Stimulated activated CD8-positive, alpha-beta memory T cell treated with anti-CD3 and anti-CD28 coated beads, Interleukin-12 subunit alpha, Interleukin-12 subunit beta, amount 100 ng/mL, for 24 hours (primary cell): ENCODE measurements around the gene FTSJ1.
"Not testable (repeated sequence)": the region's sequence is repeated elsewhere in the genome, so short reads cannot be mapped to it uniquely, and the experiment has no call there.

Source experiments
- DNase-seq: peaks from one replicate; pipeline ENCODE4 v3.0.0-alpha.2; 2020; ENCODE audit errors: extremely low read depth

Gene FTSJ1

DNA sequence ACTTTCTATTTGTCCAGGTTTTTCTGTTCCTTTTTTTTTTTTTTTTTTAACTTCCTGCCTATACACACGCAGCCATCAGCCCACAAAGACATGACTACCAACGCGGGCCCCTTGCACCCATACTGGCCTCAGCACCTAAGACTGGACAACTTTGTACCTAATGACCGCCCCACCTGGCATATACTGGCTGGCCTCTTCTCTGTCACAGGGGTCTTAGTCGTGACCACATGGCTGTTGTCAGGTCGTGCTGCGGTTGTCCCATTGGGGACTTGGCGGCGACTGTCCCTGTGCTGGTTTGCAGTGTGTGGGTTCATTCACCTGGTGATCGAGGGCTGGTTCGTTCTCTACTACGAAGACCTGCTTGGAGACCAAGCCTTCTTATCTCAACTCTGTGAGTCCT is 47.7 kb downstream of the FTSJ1 start:
- DNase-seq: no peak

DNA sequence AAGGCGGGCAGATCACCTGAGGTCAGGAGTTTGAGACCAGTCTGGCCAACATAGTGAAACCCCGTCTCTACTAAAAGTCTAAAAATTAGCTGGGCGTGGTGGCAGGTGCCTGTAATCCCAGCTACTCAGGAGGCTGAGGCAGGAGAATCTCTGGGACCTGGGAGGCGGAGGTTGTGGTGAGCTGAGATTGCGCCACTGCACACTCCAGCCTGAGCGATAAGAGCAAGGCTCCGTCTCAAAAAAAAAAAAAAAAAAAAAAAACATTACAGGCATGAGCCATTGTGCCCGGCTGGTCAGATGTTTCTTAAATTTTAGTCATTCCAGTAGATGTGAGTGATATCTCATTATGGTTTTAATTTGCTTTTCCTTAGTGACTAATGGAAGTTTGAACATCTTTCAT is 49.9 kb downstream of the FTSJ1 start:
- DNase-seq: not testable (repeated sequence)

GRCh38 chrX:48530736-48531135 is 54.7 kb downstream of the FTSJ1 start:
- no peak for DNase-seq

GRCh38 chrX:48531358-48531959 is 55.5 kb downstream of the FTSJ1 start:
- no peak for DNase-seq

GRCh38 chrX:48532161-48532560 is 56.2 kb downstream of the FTSJ1 start:
- DNase-seq: no peak

DNA sequence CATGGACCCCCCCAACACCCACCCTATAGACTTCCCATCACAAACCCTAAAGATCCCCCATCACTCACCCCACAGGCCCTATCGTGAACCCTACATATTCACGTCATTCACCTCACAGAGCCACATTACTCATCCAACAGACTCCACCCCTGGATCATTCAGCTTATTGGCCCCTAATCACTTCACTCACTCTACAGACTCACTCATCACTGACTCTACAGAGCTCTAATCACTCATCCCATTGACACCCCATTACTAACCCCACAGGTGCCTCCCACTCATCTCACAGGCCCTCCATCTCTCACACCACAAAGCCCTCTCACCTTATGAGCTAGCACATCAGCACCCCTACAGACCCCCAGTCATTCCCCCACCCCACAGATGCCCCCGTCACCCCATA is 57.2 kb downstream of the FTSJ1 start:
- DNase-seq: no peak
